Heart right ventricle (tissue), 16 donors: ENCODE measurements around the gene POLR2E. TPM values are rescaled to one million over a fixed set of nuclear protein-coding genes. Genes with fewer than 3 reads are reported as not detected.

Experiments used
- ATAC-seq, 8 donors: fragments of 200-7000 bp; cut with Tn5 transposase; one replicate each; pipeline ENCODE4 v1.9.1; 2020; ENCODE audit warnings: mild to moderate bottlenecking in 8 of 8, moderate library complexity in 8 of 8, moderate number of reproducible peaks in 1 of 8
- DNase-seq, 2 donors: peaks; one replicate each; pipeline ENCODE4 v3.0.0-alpha.2; 2020
- H3K27ac ChIP-seq, 10 donors: fragments of 200-600 bp; sonication (generic) in 2 of 10; one replicate each; pipeline versions ENCODE4 v1.5.0 to v1.8.0; 2020 to 2022; ENCODE audit warnings: mild to moderate bottlenecking in 3 of 10
- H3K27me3 ChIP-seq, 7 donors: fragments of 200-600 bp; one replicate each; pipeline ENCODE4 v1.8.0; 2021 to 2022; ENCODE audit warnings: mild to moderate bottlenecking in 2 of 7
- H3K36me3 ChIP-seq, 9 donors: fragments of 200-600 bp; sonication (generic) in 1 of 9; one replicate each; pipeline versions ENCODE4 v1.5.0 to v1.8.0; 2020 to 2022; ENCODE audit warnings: mild to moderate bottlenecking in 2 of 9
- H3K4me1 ChIP-seq, 9 donors: fragments of 200-600 bp; sonication (generic) in 1 of 9; one replicate each; pipeline versions ENCODE4 v1.5.0 to v1.8.0; 2020 to 2022; ENCODE audit warnings: mild to moderate bottlenecking in 4 of 9
- H3K4me3 ChIP-seq, 10 donors: fragments of 200-600 bp; sonication (generic) in 2 of 10; one replicate each; pipeline versions ENCODE4 v1.5.0 to v1.8.0; 2020 to 2022; ENCODE audit warnings: mild to moderate bottlenecking in 7 of 10, moderate library complexity in 2 of 10
- H3K9me3 ChIP-seq, 11 donors: fragments of 200-600 bp in 10 of 11; sonication (generic) in 2 of 11; one replicate each; pipeline versions ENCODE4 v1.5.0 to v1.8.0; 2013 to 2022; ENCODE audit warnings: mild to moderate bottlenecking in 2 of 11, control low read depth in 1 of 11, moderate library complexity in 1 of 11
- CTCF ChIP-seq, 9 donors: fragments of 200-600 bp; sonication (generic) in 2 of 9; IDR thresholded peaks; one replicate each; pipeline versions ENCODE4 v1.5.0 to v1.8.0; 2021 to 2022; ENCODE audit warnings: antibody characterized with exemption in 9 of 9, mild to moderate bottlenecking in 5 of 9, moderate library complexity in 1 of 9
- WGBS, 2 donors: extraction: QIAGEN DNeasy Blood & Tissue Kit; methylation state at CpG; one replicate each; pipeline ENCODE4 v1.1.7; 2013; ENCODE audit warnings: inconsistent platforms in 1 of 2; 5-methylcytosine and 5-hydroxymethylcytosine counted together
- intact Hi-C, 10 donors: fragments of 100-400 bp; cut with DNase I; formaldehyde crosslinking; loops; one replicate each; pipeline versions ENCODE4 v1.11.1 to v1.14.2; 2022
- polyA plus RNA-seq, 2 donors: library from polyadenylated mRNA; stranded (reverse); fragments of 200-250 nt; gene quantifications; one replicate each; pipeline ENCODE4 v1.2.3, GENCODE V29; 2013
- total RNA-seq, 10 donors: library from RNA; stranded (reverse); fragmentation: NEBNext Ultra II Directional in 3 of 10; extraction: Animal tissue kit (Norgen Biotek cat#: 25700) in 3 of 10; gene quantifications; one replicate each; pipeline versions ENCODE4 v1.2.1 to v1.2.4, GENCODE V29; 2021 to 2023
- donor health status: Arrhythmogenic right ventricular cardiomyopathy.
- donor health status: ischemic (EF 13 %, LVEDD 7.1; RV severe dilation, severe dysfunction).
- donor health status: healthy with polysubstance abuse.
- donor health status: DM: no; HTN: yes; CAD: no.
- donor health status: DM: no; HTN: no; CAD: no.
- donor health status: ischemic (EF 25% LVEDD 6.9; RV normal size, moderate dysfunction).
- donor health status: ischemic (EF 25% LVEDD 5.7; RV mildly dilated, moderate dysfunction).
- donor health status: healthy.
- donor health status: DM: yes; HTN: yes; CAD: no.
- donor health status: Ischemic cardiomyopathy.
- donor health status: ischemic (EF 35%, LVEDD 5.7; RV mildly dilated, moderate dysfunction).
- donor health status: nonischemic (EF 11% LVEDD 7.7; RV severe dilation, severe dysfunction).
- donor health status: DM: yes; HTN: yes; CAD: no.
- donor health status: PGD.
- donor health status: ischemic (EF 29% LVEDD 5.4; RV normal size, mild dysfunction).
- donor health status: nonischemic (EF 23%, LVEDD 6.1; RV moderate dilation, normal function).

Gene POLR2E
- total and polyA plus RNA-seq, 12 donors: 111 to 215 (median 134) TPM

GRCh38 chr19:1068009-1069001 is 26.9 kb downstream of the POLR2E start:
- DNase-seq (peak; percentile 45 to 61), ATAC-seq (peak in 4 of 8 donors; percentile 22 to 34 (median 30))
- TF ChIP-seq CTCF (IDR thresholded peaks at IDR 0.05): no peak
- intact Hi-C loops: no loop called here
- Histone ChIP-seq H3K9me3 (no peaks in the 10 kb centered on the region), H3K27ac (peak overlapping the region in 6 of 10 donors; percentile 15 to 96 (median 64)), H3K4me1 (peaks cover 11 to 65% (median 37%) of the 10 kb centered on the region in 9 donors), H3K27me3 (peaks cover 34 to 89% (median 76%) of the 10 kb centered on the region in 7 donors), H3K4me3 (peak overlapping the region in 7 of 10 donors; percentile 38 to 76 (median 49)), H3K36me3 (peaks cover 0 to 24% (median 0%) of the 10 kb centered on the region in 9 donors)
- WGBS, 2 donors: 67 to 76% methylated on average over 45 of the region's 45 CpGs

GRCh38 chr19:1067341-1067957 is 27.7 kb downstream of the POLR2E start:
- DNase-seq: no peak
- intact Hi-C loops: no loop called here
- 5% methylated on average over 35 to 38 of the region's 38 CpGs for WGBS, 2 donors
- H3K9me3 ChIP-seq: no peaks in the 10 kb centered on the region
- H3K27me3 ChIP-seq: peaks cover 34 to 83% (median 76%) of the 10 kb centered on the region in 7 donors
- H3K27ac ChIP-seq: peak overlapping the region in 8 of 10 donors; percentile 27 to 96 (median 58)
- peaks cover 11 to 63% (median 37%) of the 10 kb centered on the region in 9 donors for H3K4me1 ChIP-seq
- no peak for TF ChIP-seq CTCF (IDR thresholded peaks at IDR 0.05)
- peak overlapping the region; percentile 4 to 76 (median 46) for H3K4me3 ChIP-seq
- peaks cover 0 to 20% (median 0%) of the 10 kb centered on the region in 9 donors for H3K36me3 ChIP-seq
- ATAC-seq: peak in 1 of 8 donors; percentile 2

- WGBS, 2 donors: 5 to 7% methylated on average over 49 to 61 of the region's 61 CpGs
- intact Hi-C loops: no loop called here
These were observed 28.3 kb downstream of the POLR2E start, which contains the start of gene ARHGAP45 for GRCh38 chr19:1066748-1067340. ARHGAP45 (plus strand) TSS chr19:1067167; CDS start chr19:1067406, 239 bp downstream.

More at GRCh38 chr19:1066748-1067340, 28.3 kb downstream of the POLR2E start, which contains the start of gene ARHGAP45:
- Histone ChIP-seq H3K36me3 (peaks cover 0 to 19% (median 0%) of the 10 kb centered on the region in 9 donors), H3K27me3 (peaks cover 34 to 80% (median 71%) of the 10 kb centered on the region in 7 donors), H3K9me3 (no peaks in the 10 kb centered on the region), H3K27ac (peak within 1 kb of the TSS in 8 of 10 donors; percentile 27 to 96 (median 58)), H3K4me3 (peak within 1 kb of the TSS; percentile 4 to 76 (median 46)), H3K4me1 (peaks cover 11 to 63% (median 37%) of the 10 kb centered on the region in 9 donors)
- DNase-seq (peak in 1 of 2 donors; percentile 55), ATAC-seq (peak in 7 of 8 donors; percentile 2 to 27 (median 14))
- no peak for TF ChIP-seq CTCF (IDR thresholded peaks at IDR 0.05)
